ENCODE data around the gene HS6ST2.

Gene HS6ST2

DNA sequence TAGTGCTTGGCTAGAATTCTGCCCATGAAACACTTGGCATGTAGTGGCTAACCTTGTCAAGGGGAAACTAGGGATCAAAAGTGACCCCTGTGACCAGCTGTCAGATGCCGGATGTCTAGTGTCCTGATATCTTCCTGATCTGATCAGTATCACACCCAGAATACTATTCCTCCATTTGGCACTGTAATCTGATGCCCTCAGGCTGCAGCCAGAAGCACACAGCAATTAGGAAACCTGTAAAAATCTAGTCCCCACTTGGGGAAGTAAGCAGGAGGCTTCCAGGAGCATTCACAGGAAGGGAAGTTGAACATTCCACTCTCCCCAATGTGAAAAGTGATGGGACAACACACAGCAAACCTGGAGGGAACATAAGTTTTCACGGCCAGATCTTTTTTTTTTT is 125.1 kb downstream of the HS6ST2 start:
- Histone ChIP-seq H3K27ac (ENCODE audit: low read depth, low read length) (no peak overlapping the region), H3K9ac (ENCODE audit: low read depth in 1 of 2, low read length in 2 of 2) (no peak overlapping the region), H3K4me3 (ENCODE audit: low read depth in 1 of 2, low read length in 2 of 2) (no peak overlapping the region), H3K36me3 (ENCODE audit: control insufficient read depth in 1 of 2, insufficient read depth in 2 of 2, low read length in 2 of 2) (no peaks in the 10 kb centered on the region), H3K4me1 (ENCODE audit: control insufficient read depth in 1 of 2, insufficient read depth in 2 of 2, low read length in 2 of 2) (no peaks in the 10 kb centered on the region), H3K27me3 (ENCODE audit: control insufficient read depth in 1 of 2, insufficient read depth in 2 of 2, low read length in 2 of 2) (no peaks in the 10 kb centered on the region), H3K9me3 (ENCODE audit: control insufficient read depth in 1 of 2, low read length in 2 of 2) (no peaks in the 10 kb centered on the region)

DNA sequence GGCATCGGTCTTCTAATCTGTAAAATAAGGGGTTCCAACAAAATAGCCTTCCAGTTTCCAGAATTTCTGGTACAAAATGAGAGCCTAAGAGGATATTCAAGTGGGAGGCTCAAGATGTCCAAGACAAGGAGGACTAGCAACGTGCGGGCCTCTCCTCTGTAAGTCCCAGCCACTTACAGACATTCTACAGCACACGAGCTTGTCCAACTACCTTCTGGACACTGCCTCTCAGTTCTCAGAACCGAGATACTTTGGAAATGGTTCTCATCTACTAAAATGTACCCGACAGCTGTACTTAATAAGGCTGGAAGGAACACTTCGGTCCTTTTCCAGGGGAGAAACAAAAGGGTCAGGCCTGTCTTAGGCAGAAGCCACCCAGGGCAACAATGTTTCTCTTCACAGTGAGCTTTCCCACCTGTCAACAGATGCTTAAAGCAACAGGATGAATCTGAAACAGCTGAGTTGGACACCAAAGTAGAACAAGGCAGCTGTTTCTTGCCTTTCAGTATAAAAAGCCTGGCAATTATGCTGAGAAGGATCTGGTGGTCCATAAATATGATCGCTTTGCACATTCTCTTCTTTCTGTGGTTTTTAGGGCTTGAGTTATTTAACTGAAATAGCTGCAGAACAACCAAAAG is 127.0 kb downstream of the HS6ST2 start:
- no peaks in the 10 kb centered on the region for H3K27me3 ChIP-seq (ENCODE audit: control insufficient read depth in 1 of 2, insufficient read depth in 2 of 2, low read length in 2 of 2)
- no peak overlapping the region for H3K4me3 ChIP-seq (ENCODE audit: low read depth in 1 of 2, low read length in 2 of 2)
- H3K27ac ChIP-seq (ENCODE audit: low read depth, low read length): no peak overlapping the region
- no peaks in the 10 kb centered on the region for H3K4me1 ChIP-seq (ENCODE audit: control insufficient read depth in 1 of 2, insufficient read depth in 2 of 2, low read length in 2 of 2)
- no peaks in the 10 kb centered on the region for H3K9me3 ChIP-seq (ENCODE audit: control insufficient read depth in 1 of 2, low read length in 2 of 2)
- no peak overlapping the region for H3K9ac ChIP-seq (ENCODE audit: low read depth in 1 of 2, low read length in 2 of 2)
- H3K36me3 ChIP-seq (ENCODE audit: control insufficient read depth in 1 of 2, insufficient read depth in 2 of 2, low read length in 2 of 2): no peaks in the 10 kb centered on the region

DNA sequence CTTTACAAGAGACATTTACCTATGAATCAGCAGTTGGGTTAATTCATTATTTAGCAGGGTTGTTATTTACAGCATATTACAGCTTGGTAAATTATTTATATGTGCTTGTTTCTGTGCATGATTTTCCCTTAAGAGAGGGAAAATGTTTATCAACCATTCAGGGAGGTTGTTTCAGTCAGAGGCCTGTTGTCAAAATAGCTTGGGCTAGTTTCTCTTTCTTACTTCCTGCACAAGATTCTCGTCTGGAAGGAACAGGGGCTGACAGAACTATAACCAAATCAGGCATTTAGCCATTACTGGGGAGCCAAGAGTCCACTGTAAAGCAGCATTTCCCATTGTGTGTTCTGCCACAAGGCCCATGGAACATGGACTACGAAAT is 135.8 kb downstream of the HS6ST2 start:
- no peak overlapping the region for H3K9ac ChIP-seq (ENCODE audit: low read depth in 1 of 2, low read length in 2 of 2)
- H3K36me3 ChIP-seq (ENCODE audit: control insufficient read depth in 1 of 2, insufficient read depth in 2 of 2, low read length in 2 of 2): no peaks in the 10 kb centered on the region
- no peaks in the 10 kb centered on the region for H3K4me1 ChIP-seq (ENCODE audit: control insufficient read depth in 1 of 2, insufficient read depth in 2 of 2, low read length in 2 of 2)
- H3K27ac ChIP-seq (ENCODE audit: low read depth, low read length): no peak overlapping the region
- no peaks in the 10 kb centered on the region for H3K9me3 ChIP-seq (ENCODE audit: control insufficient read depth in 1 of 2, low read length in 2 of 2)
- H3K4me3 ChIP-seq (ENCODE audit: low read depth in 1 of 2, low read length in 2 of 2): no peak overlapping the region
- no peaks in the 10 kb centered on the region for H3K27me3 ChIP-seq (ENCODE audit: control insufficient read depth in 1 of 2, insufficient read depth in 2 of 2, low read length in 2 of 2)

DNA sequence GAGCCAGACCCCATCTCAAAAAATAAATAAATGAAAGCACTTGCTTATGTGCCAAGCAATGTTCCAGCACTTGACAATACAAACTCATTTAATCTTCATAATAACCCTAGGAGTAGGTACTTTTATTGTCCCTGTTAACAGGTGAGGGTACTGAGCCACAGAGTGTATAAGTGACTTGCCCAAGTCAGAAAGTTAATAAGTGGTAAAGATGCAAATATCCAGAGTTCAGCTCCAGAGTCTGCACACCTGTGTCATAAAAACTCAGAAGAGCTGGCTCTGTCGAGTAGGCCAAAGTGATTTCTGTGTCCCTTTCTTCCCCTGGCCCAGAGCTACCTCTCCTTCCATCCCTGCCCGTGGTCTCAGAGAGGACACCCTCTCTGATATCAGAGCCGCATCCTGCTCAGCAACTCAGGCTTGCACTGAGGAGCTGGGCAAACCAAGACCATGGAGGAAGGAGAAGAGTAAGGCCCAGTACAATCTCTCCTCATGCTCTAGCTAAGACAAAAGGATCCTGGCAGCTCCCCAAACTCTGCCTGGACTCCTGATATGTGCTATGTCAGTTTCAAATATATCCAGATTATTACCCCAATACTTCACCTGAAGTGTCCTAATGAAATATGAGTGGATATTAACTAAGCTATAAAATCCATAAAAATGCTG is 136.3 kb downstream of the HS6ST2 start:
- H3K9me3 ChIP-seq (ENCODE audit: control insufficient read depth in 1 of 2, low read length in 2 of 2): no peaks in the 10 kb centered on the region
- no peak overlapping the region for H3K27ac ChIP-seq (ENCODE audit: low read depth, low read length)
- no peaks in the 10 kb centered on the region for H3K27me3 ChIP-seq (ENCODE audit: control insufficient read depth in 1 of 2, insufficient read depth in 2 of 2, low read length in 2 of 2)
- no peaks in the 10 kb centered on the region for H3K4me1 ChIP-seq (ENCODE audit: control insufficient read depth in 1 of 2, insufficient read depth in 2 of 2, low read length in 2 of 2)
- H3K9ac ChIP-seq (ENCODE audit: low read depth in 1 of 2, low read length in 2 of 2): no peak overlapping the region
- H3K36me3 ChIP-seq (ENCODE audit: control insufficient read depth in 1 of 2, insufficient read depth in 2 of 2, low read length in 2 of 2): no peaks in the 10 kb centered on the region
- no peak overlapping the region for H3K4me3 ChIP-seq (ENCODE audit: low read depth in 1 of 2, low read length in 2 of 2)

DNA sequence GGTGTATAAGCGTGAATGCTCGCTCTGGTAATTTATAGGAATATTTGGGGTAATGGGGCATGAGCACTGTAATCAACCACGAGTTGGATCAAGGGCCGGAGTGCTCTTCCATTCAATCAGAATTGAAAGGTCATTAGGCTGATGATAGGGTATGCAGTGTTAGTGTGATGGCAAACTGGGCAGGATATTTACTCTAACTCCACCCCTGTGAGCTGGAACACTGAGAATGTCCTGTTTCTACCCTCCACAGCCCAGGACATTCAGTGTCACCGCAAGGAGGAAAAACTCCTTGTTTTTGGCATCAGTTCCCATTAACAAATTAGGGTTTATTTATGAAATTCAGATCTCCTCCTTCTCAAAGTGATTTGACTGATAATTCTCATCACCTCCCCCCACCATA is 137.8 kb downstream of the HS6ST2 start:
- Histone ChIP-seq H3K4me1 (ENCODE audit: control insufficient read depth in 1 of 2, insufficient read depth in 2 of 2, low read length in 2 of 2) (no peaks in the 10 kb centered on the region), H3K27ac (ENCODE audit: low read depth, low read length) (no peak overlapping the region)

DNA sequence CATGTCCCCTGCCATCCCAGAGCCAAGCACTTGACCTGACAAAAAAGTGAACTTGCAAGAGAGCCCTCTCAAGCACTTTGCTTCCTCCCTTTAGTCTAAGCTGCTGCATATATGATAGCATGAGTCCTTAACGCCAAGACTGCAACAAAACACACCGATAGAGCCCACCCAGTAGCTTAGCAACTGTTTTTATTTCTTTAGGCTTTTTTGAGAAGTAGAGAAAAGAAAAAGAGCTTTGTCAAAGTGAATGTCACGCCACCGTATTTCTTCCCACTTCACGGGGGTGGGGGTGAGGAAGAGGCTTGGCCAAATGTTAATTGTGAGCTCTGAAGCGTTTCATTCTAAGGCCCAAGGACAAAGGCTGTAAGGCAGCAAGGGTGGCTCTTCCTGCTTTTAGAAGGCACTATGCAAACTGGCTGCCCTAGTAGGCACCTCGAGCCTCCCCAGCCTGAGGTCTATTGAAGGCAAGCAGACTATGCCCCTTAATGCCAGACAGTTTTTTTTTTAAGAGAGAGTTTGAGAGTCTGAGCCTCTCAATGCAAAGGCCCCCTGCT is 138.6 kb downstream of the HS6ST2 start:
- no peaks in the 10 kb centered on the region for H3K27me3 ChIP-seq (ENCODE audit: control insufficient read depth in 1 of 2, insufficient read depth in 2 of 2, low read length in 2 of 2)
- no peaks in the 10 kb centered on the region for H3K36me3 ChIP-seq (ENCODE audit: control insufficient read depth in 1 of 2, insufficient read depth in 2 of 2, low read length in 2 of 2)
- no peak overlapping the region for H3K9ac ChIP-seq (ENCODE audit: low read depth in 1 of 2, low read length in 2 of 2)
- H3K27ac ChIP-seq (ENCODE audit: low read depth, low read length): no peak overlapping the region
- H3K4me1 ChIP-seq (ENCODE audit: control insufficient read depth in 1 of 2, insufficient read depth in 2 of 2, low read length in 2 of 2): no peaks in the 10 kb centered on the region
- no peak overlapping the region for H3K4me3 ChIP-seq (ENCODE audit: low read depth in 1 of 2, low read length in 2 of 2)
- H3K9me3 ChIP-seq (ENCODE audit: control insufficient read depth in 1 of 2, low read length in 2 of 2): no peaks in the 10 kb centered on the region

More for the DNA sequence above, 137.8 kb downstream of the HS6ST2 start:
- Histone ChIP-seq H3K4me3 (ENCODE audit: low read depth in 1 of 2, low read length in 2 of 2) (no peak overlapping the region), H3K27me3 (ENCODE audit: control insufficient read depth in 1 of 2, insufficient read depth in 2 of 2, low read length in 2 of 2) (no peaks in the 10 kb centered on the region), H3K9me3 (ENCODE audit: control insufficient read depth in 1 of 2, low read length in 2 of 2) (no peaks in the 10 kb centered on the region), H3K36me3 (ENCODE audit: control insufficient read depth in 1 of 2, insufficient read depth in 2 of 2, low read length in 2 of 2) (no peaks in the 10 kb centered on the region), H3K9ac (ENCODE audit: low read depth in 1 of 2, low read length in 2 of 2) (no peak overlapping the region)

DNA sequence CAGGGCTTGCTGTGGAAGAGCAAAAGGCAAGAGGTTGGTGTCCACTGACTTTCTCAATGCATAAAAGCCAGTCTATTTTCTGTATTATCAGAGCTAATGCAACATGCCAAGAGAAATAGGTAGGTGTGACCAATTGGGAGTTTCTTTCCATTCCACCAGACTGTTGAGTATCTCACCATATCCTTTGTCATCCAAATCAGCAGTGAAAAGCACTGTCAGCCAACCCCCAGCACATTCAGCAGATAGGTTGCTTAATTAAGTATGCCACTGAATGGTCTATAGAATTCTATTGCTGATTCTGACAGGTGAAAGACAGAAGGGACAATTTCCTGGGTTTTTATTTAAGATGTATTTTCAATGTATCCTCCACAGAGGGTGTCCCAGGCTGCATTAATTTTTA is 139.8 kb downstream of the HS6ST2 start:
- no peaks in the 10 kb centered on the region for H3K36me3 ChIP-seq (ENCODE audit: control insufficient read depth in 1 of 2, insufficient read depth in 2 of 2, low read length in 2 of 2)
- H3K9me3 ChIP-seq (ENCODE audit: control insufficient read depth in 1 of 2, low read length in 2 of 2): no peaks in the 10 kb centered on the region
- H3K9ac ChIP-seq (ENCODE audit: low read depth in 1 of 2, low read length in 2 of 2): no peak overlapping the region
- H3K27me3 ChIP-seq (ENCODE audit: control insufficient read depth in 1 of 2, insufficient read depth in 2 of 2, low read length in 2 of 2): no peaks in the 10 kb centered on the region
- H3K27ac ChIP-seq (ENCODE audit: low read depth, low read length): no peak overlapping the region
- no peak overlapping the region for H3K4me3 ChIP-seq (ENCODE audit: low read depth in 1 of 2, low read length in 2 of 2)
- no peaks in the 10 kb centered on the region for H3K4me1 ChIP-seq (ENCODE audit: control insufficient read depth in 1 of 2, insufficient read depth in 2 of 2, low read length in 2 of 2)

DNA sequence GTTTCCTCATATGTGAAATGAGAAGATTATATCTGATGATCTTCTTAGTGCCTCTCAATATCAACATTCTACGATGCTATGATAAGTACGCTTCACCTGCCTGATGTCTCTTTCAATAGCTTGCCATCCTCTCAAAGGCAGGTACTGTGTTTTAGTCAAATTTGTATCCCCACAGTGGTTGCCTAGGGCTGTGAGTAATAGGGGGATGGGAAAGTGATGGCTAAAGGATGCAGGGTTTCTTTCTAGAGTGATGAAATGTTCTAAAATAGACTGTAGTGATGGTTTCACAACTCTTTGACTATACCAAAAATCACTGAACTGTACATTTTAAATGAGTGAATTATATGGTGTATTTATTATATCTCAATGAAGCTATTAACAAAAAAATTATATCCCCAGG is 142.8 kb downstream of the HS6ST2 start:
- no peaks in the 10 kb centered on the region for H3K9me3 ChIP-seq (ENCODE audit: control insufficient read depth in 1 of 2, low read length in 2 of 2)
- no peak overlapping the region for H3K4me3 ChIP-seq (ENCODE audit: low read depth in 1 of 2, low read length in 2 of 2)
- H3K27me3 ChIP-seq (ENCODE audit: control insufficient read depth in 1 of 2, insufficient read depth in 2 of 2, low read length in 2 of 2): no peaks in the 10 kb centered on the region
- H3K27ac ChIP-seq (ENCODE audit: low read depth, low read length): no peak overlapping the region
- no peaks in the 10 kb centered on the region for H3K36me3 ChIP-seq (ENCODE audit: control insufficient read depth in 1 of 2, insufficient read depth in 2 of 2, low read length in 2 of 2)
- H3K4me1 ChIP-seq (ENCODE audit: control insufficient read depth in 1 of 2, insufficient read depth in 2 of 2, low read length in 2 of 2): no peaks in the 10 kb centered on the region
- H3K9ac ChIP-seq (ENCODE audit: low read depth in 1 of 2, low read length in 2 of 2): no peak overlapping the region

DNA sequence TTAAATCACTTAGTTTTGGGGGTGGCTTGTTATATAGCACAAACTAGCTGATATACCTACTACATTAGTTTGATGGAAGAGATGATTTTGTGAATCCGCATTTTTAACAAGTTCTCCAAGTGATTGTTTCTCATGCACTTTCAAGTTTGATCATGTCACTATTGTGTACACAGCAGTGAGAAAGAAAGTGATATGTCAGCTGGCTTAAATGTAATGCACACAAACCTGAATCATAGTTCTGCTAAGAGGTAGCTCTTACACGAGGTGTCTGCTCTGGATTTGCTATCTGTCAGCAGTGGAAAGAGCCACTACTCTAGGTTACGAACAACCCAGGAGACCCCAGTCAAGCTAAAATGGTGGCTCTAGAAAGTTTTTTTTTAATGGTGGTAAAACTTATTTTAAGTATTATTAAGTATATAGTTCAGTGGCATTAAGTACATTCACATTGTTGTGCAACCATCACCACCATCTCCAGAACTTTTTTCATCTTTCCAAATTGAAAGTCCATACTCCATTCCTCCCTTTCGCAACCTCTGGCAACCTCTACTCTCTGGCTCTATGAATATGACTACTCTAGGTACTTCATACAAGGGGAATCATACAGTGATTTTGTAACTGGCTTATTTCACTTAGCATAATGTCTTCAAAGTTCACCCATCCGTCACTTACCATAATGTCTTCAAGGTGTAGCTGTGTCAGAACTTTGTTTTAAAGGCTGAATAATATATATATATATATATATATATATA is 147.3 kb downstream of the HS6ST2 start:
- Histone ChIP-seq H3K27ac (ENCODE audit: low read depth, low read length) (no peak overlapping the region), H3K36me3 (ENCODE audit: control insufficient read depth in 1 of 2, insufficient read depth in 2 of 2, low read length in 2 of 2) (no peaks in the 10 kb centered on the region), H3K4me3 (ENCODE audit: low read depth in 1 of 2, low read length in 2 of 2) (no peak overlapping the region), H3K9me3 (ENCODE audit: control insufficient read depth in 1 of 2, low read length in 2 of 2) (no peaks in the 10 kb centered on the region), H3K4me1 (ENCODE audit: control insufficient read depth in 1 of 2, insufficient read depth in 2 of 2, low read length in 2 of 2) (no peaks in the 10 kb centered on the region), H3K27me3 (ENCODE audit: control insufficient read depth in 1 of 2, insufficient read depth in 2 of 2, low read length in 2 of 2) (no peaks in the 10 kb centered on the region), H3K9ac (ENCODE audit: low read depth in 1 of 2, low read length in 2 of 2) (no peak overlapping the region)

DNA sequence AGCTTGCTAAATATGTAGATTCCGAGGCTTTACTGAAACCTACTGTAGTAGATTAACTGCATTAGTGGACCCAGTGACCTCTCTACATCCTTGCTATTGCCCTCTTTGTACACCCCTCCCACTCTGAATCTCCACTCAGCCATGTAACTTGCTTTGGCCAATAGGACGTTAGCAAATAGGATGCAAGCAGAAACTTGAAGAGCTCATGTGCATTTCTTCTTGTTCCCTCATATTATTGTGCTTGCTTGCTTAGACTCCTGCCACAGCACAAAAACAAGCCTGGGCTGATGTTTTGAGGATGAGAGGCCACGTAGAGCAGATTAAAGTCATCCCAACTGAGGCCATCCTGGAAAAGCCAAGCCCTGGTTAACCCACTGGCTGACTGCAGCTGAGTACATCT is 147.9 kb downstream of the HS6ST2 start:
- Histone ChIP-seq H3K4me3 (ENCODE audit: low read depth in 1 of 2, low read length in 2 of 2) (no peak overlapping the region), H3K9ac (ENCODE audit: low read depth in 1 of 2, low read length in 2 of 2) (no peak overlapping the region), H3K9me3 (ENCODE audit: control insufficient read depth in 1 of 2, low read length in 2 of 2) (no peaks in the 10 kb centered on the region), H3K27ac (ENCODE audit: low read depth, low read length) (no peak overlapping the region), H3K27me3 (ENCODE audit: control insufficient read depth in 1 of 2, insufficient read depth in 2 of 2, low read length in 2 of 2) (no peaks in the 10 kb centered on the region), H3K36me3 (ENCODE audit: control insufficient read depth in 1 of 2, insufficient read depth in 2 of 2, low read length in 2 of 2) (no peaks in the 10 kb centered on the region), H3K4me1 (ENCODE audit: control insufficient read depth in 1 of 2, insufficient read depth in 2 of 2, low read length in 2 of 2) (no peaks in the 10 kb centered on the region)
